Smooth muscle cell (in vitro differentiated cells): ENCODE results near the gene CARMIL1. TPM values are rescaled to one million over a fixed set of nuclear protein-coding genes. Genes with fewer than 3 reads are reported as not detected.

Experiments
- DNase-seq: peaks from one replicate; lab custom pipeline; 2025; ENCODE audit not compliant: unreplicated experiment; lab: John Stamatoyannopoulos, UW
- H2AFZ ChIP-seq: fragments of 200-600 bp; sonication (generic); 2 replicates; pipeline ENCODE4 v1.6.0; 2016; ENCODE audit warnings: antibody characterized with exemption, low read depth, mild to moderate bottlenecking
- H3F3A ChIP-seq: fragments of 200-600 bp; sonication (generic); 2 replicates; pipeline ENCODE4 v1.6.0; 2017; ENCODE audit warnings: antibody characterized with exemption, low read depth
- H3K27ac ChIP-seq: fragments of 200-600 bp; sonication (generic); 2 replicates; pipeline ENCODE4 v1.5.1; 2016; ENCODE audit warnings: low read depth, mild to moderate bottlenecking
- H3K27me3 ChIP-seq: fragments of 200-600 bp; sonication (generic); 2 replicates; pipeline ENCODE4 v1.6.1; 2016; ENCODE audit warnings: low read depth, mild to moderate bottlenecking
- H3K36me3 ChIP-seq: fragments of 200-600 bp; sonication (generic); 2 replicates; pipeline ENCODE4 v1.5.1; 2016; ENCODE audit warnings: low read depth
- H3K4me1 ChIP-seq: fragments of 200-600 bp; sonication (generic); 2 replicates; pipeline ENCODE4 v1.5.1; 2016; ENCODE audit warnings: low read depth
- H3K4me2 ChIP-seq: fragments of 200-600 bp; sonication (generic); 2 replicates; pipeline ENCODE4 v1.6.0; 2016; ENCODE audit warnings: mild to moderate bottlenecking
- H3K4me3 ChIP-seq: fragments of 200-600 bp; sonication (generic); 2 replicates; pipeline ENCODE4 v1.5.1; 2016; ENCODE audit warnings: mild to moderate bottlenecking
- H3K79me2 ChIP-seq: fragments of 200-600 bp; sonication (generic); 2 replicates; pipeline ENCODE4 v1.6.0; 2016; ENCODE audit warnings: low read depth, mild to moderate bottlenecking
- H3K9ac ChIP-seq: fragments of 200-600 bp; sonication (generic); 2 replicates; pipeline ENCODE4 v1.6.0; 2016; ENCODE audit warnings: low read depth
- H3K9me3 ChIP-seq: fragments of 200-600 bp; sonication (generic); replicated peaks from 2 replicates; pipeline ENCODE4 v1.5.1; 2016; ENCODE audit warnings: low read depth
- H4K20me1 ChIP-seq: fragments of 200-600 bp; sonication (generic); 2 replicates; pipeline ENCODE4 v1.6.0; 2016; ENCODE audit warnings: low read depth
- WGBS: methylation state at CpG from one replicate; pipeline ENCODE4 v1.1.7; 2016; ENCODE audit warnings: low lambda C conversion rate; 5-methylcytosine and 5-hydroxymethylcytosine counted together
- polyA plus RNA-seq: library from polyadenylated mRNA; unstranded; fragments of >200 nt; fragmentation: Nextera tagmentation; extraction: Ambion mirVana; gene quantifications from 2 replicates; pipeline ENCODE4 v1.2.1, GENCODE V29; 2016
- total RNA-seq: library from RNA; depleted of rRNA; stranded (reverse); fragments of >200 nt; gene quantifications from 2 replicates; pipeline ENCODE4 v1.2.3, GENCODE V29; 2014
- TF ChIP-seq, protein P1 (sequence below): fragments of 200-600 bp; sonication (generic); IDR thresholded peaks from 2 replicates; pipeline ENCODE4 v1.5.1; 2017; ENCODE audit warnings: borderline replicate concordance, mild to moderate bottlenecking, antibody characterized with exemption; ENCODE audit not compliant: insufficient read depth, poor library complexity, severe bottlenecking

Gene CARMIL1
- total and polyA plus RNA-seq, 2 experiments from 2014 or later, result 7.6 to 24.1 TPM

DNA sequence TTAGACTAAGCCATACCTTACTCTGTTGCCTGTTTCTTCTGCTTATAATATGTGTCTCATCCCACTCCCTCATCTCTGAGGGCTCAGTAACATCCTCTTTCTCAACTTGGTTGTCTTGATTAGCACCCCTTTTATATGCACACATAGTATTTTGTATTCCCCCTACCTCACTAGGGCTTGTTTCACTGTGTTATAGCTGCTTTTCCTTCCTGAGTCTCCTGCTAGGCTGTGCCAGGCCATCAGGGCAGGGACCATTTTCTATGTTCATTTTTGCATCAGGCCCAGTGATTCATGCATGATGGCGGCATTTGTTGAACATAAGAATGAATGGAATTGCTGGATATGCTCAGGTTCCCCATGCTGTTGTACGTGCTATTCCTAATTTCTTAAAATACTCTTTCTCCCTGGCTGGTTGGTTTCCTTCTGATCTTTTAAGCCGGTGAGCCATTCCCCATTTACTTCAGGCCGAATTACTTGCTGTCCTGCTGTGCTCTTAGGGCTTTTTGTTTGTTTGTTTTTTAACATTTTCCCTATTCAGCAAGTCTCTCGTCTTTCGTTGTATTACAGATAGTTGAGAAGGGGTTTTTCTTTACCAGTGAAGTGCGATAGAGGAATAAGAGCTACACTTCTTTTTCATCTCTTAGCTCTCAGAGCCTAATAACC, 183.2 kb downstream of the CARMIL1 start:
- H4K20me1 ChIP-seq, result no peaks in the 10 kb centered on the region
- 60% methylated on average over 7 of the region's 7 CpGs for WGBS
- no peak for DNase-seq
- no peaks in the 10 kb centered on the region for H3K9me3 ChIP-seq
- H3K27me3 ChIP-seq, result no peaks in the 10 kb centered on the region
- TF ChIP-seq, protein P1, sequence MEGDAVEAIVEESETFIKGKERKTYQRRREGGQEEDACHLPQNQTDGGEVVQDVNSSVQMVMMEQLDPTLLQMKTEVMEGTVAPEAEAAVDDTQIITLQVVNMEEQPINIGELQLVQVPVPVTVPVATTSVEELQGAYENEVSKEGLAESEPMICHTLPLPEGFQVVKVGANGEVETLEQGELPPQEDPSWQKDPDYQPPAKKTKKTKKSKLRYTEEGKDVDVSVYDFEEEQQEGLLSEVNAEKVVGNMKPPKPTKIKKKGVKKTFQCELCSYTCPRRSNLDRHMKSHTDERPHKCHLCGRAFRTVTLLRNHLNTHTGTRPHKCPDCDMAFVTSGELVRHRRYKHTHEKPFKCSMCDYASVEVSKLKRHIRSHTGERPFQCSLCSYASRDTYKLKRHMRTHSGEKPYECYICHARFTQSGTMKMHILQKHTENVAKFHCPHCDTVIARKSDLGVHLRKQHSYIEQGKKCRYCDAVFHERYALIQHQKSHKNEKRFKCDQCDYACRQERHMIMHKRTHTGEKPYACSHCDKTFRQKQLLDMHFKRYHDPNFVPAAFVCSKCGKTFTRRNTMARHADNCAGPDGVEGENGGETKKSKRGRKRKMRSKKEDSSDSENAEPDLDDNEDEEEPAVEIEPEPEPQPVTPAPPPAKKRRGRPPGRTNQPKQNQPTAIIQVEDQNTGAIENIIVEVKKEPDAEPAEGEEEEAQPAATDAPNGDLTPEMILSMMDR, result no peak
- no peak overlapping the region for H3K9ac ChIP-seq
- H3K4me2 ChIP-seq, result no peak overlapping the region
- H3F3A ChIP-seq, result no peaks in the 10 kb centered on the region
- no peaks in the 10 kb centered on the region for H3K36me3 ChIP-seq
- H3K27ac ChIP-seq, result no peak overlapping the region
- H3K4me1 ChIP-seq, result peaks cover 16% of the 10 kb centered on the region
- no peaks in the 10 kb centered on the region for H3K79me2 ChIP-seq
- no peak overlapping the region for H3K4me3 ChIP-seq
- no peak overlapping the region for H2AFZ ChIP-seq

DNA sequence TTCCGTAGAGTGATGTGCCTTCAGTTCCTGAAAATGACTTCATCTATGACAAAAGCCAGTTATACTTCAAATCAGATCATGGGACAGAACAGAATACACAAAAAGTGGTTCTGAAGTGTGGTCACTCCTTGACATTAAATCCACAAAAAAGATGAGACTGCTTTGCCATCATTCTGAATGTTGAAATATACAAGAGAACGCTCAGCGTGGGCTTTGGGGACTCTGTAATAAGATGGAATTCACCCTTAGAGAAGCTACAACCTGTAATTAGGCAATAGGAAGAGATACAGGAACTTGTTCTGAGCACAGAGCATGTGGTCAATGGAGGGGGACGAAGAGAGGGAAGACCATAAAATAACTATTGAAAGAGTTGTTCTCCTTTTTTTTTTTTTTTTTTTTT, 184.3 kb downstream of the CARMIL1 start:
- TF ChIP-seq, protein P1, result no peak
- no peaks in the 10 kb centered on the region for H4K20me1 ChIP-seq
- no peak for DNase-seq

DNA sequence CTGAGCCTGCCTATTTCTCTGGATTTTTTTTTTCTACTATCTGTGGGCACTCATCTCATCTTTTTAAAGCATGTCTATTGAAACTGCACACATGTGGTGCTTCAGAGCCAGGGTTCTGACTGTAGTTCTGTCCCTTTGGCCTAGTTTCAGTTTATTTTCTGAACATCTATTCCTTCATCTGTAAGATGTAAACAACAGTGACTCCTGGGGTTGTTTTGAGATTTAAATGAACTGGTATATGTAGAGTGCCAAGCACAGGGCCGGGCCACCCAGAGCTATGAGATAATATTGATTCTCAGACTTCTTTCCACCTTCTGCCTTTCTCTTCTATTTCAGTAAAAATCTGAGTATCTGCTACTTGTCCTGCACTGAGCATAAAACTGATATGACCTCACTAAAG, 185.1 kb downstream of the CARMIL1 start:
- Histone ChIP-seq H3K9ac (no peak overlapping the region), H3F3A (no peaks in the 10 kb centered on the region), H3K27me3 (no peaks in the 10 kb centered on the region), H3K4me1 (peaks cover 16% of the 10 kb centered on the region), H3K9me3 (no peaks in the 10 kb centered on the region), H3K27ac (no peak overlapping the region), H2AFZ (no peak overlapping the region), H3K36me3 (no peaks in the 10 kb centered on the region), H3K79me2 (no peaks in the 10 kb centered on the region), H3K4me2 (no peak overlapping the region), H3K4me3 (no peak overlapping the region), H4K20me1 (no peaks in the 10 kb centered on the region)
- no peak for DNase-seq
- TF ChIP-seq, protein P1, result no peak
- 96% methylated on average over 1 of the region's 1 CpG for WGBS

More for the DNA sequence above, 184.3 kb downstream of the CARMIL1 start:
- Histone ChIP-seq H3K27ac (no peak overlapping the region), H2AFZ (no peak overlapping the region), H3K4me2 (no peak overlapping the region), H3K79me2 (no peaks in the 10 kb centered on the region), H3K27me3 (no peaks in the 10 kb centered on the region), H3F3A (no peaks in the 10 kb centered on the region), H3K4me3 (no peak overlapping the region), H3K4me1 (peaks cover 16% of the 10 kb centered on the region), H3K9me3 (no peaks in the 10 kb centered on the region), H3K9ac (no peak overlapping the region), H3K36me3 (no peaks in the 10 kb centered on the region)
- WGBS, result 97% methylated on average over 4 of the region's 4 CpGs

DNA sequence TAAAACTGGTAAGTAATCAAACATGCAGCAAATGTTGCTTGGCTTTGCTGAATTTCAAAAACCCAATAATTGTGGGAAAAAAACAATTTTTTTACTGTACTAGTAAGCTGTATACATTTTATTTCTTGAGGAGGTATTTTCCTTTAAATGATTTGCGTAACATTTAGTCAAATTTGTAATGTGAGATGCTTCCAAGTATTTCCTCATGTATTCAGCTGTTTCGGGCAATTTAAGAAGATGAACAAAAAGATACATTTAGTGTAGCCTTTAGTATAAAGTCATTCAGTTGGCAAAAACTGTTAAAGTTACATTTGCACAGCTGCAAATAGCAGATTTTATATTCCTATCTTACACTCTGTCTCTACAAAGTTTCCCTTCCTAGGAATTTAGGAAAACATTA, 186.8 kb downstream of the CARMIL1 start:
- H3K4me1 ChIP-seq, result peaks cover 16% of the 10 kb centered on the region
- no peak overlapping the region for H3K9ac ChIP-seq
- H3K27ac ChIP-seq, result no peak overlapping the region
- no peaks in the 10 kb centered on the region for H3K9me3 ChIP-seq
- H4K20me1 ChIP-seq, result no peaks in the 10 kb centered on the region
- no peaks in the 10 kb centered on the region for H3K79me2 ChIP-seq
- H3K4me2 ChIP-seq, result no peak overlapping the region
- no peaks in the 10 kb centered on the region for H3F3A ChIP-seq
- DNase-seq, result no peak
- no peaks in the 10 kb centered on the region for H3K27me3 ChIP-seq
- no peak overlapping the region for H2AFZ ChIP-seq
- H3K4me3 ChIP-seq, result no peak overlapping the region
- TF ChIP-seq, protein P1, result no peak
- 94% methylated on average over 2 of the region's 2 CpGs for WGBS
- H3K36me3 ChIP-seq, result no peaks in the 10 kb centered on the region
